HG03135 (cell line): Measurements from ENCODE around the gene SLC25A47.
"Not testable (repeated sequence)": the region's sequence is repeated elsewhere in the genome, so short reads cannot be mapped to it uniquely, and the experiment has no call there.

Experiments used
- ATAC-seq: cut with Tn5 transposase; IDR thresholded peaks from one replicate; pipeline ENCODE4 v1.9.1; 2021; ENCODE audit warnings: mild to moderate bottlenecking, moderate library complexity; ENCODE audit not compliant: unreplicated experiment

Gene SLC25A47

DNA sequence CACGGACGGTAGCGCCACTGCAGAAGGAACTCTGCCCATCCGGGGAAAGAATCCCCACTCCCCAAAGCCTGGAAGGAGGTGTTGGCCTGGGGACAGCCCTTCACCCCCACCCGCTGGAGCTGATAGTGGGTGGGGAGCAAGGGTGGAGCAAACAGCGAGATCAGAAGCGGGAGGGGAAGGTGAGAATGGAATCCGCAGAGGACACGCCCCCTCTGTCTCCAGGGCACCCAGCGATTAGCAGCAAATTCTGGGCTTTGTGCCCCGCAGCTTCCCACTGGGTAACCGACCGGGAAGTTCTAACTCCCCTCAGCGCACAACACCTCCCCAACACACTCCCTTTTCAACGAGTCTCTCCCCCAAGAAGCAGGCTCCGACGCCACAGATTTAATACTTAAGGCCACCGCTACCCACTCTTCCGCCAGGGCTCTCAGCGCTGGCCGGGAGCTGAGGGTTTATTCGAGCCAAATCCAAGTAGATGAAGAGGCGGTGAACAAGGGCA is 18.3 kb upstream of the SLC25A47 start:
- no peak for ATAC-seq

DNA sequence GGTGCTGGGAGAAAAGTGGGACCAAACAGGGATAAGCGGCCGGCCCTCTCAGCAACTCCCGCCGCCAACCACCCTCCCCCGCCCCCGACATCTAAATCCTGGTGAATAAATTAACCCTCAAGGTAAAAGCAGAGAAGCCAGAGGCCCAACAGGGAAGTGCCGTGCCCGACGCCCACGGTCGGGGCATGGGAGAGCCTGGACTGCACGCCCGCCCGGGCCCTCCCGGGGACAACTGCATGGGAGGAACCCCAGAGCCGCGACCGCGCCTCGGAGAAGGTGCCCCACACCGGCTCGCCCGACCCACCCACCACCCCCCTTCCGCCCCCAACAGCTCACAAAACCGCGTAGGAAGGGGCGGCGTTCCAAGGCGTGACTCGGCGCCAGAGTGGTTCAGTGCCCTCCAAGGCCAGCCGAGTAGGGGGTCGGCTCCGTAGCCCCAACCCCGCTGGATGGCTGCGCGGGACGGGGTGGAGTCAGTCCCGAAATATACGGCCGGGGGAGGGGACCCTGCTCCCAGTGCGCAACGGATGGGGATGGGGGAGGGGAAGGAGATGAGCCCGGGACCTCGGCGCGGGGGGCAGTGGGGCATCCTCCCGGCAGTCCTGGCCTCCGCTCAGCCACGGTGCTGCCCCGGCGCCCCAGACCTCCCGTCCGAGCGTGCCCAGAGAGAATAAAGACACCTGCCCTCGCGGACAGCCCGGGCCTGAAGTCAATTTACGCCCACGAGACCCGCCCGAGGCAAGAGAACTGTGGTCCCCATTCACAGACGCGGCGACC is 17.6 kb upstream of the SLC25A47 start:
- ATAC-seq = no peak

DNA sequence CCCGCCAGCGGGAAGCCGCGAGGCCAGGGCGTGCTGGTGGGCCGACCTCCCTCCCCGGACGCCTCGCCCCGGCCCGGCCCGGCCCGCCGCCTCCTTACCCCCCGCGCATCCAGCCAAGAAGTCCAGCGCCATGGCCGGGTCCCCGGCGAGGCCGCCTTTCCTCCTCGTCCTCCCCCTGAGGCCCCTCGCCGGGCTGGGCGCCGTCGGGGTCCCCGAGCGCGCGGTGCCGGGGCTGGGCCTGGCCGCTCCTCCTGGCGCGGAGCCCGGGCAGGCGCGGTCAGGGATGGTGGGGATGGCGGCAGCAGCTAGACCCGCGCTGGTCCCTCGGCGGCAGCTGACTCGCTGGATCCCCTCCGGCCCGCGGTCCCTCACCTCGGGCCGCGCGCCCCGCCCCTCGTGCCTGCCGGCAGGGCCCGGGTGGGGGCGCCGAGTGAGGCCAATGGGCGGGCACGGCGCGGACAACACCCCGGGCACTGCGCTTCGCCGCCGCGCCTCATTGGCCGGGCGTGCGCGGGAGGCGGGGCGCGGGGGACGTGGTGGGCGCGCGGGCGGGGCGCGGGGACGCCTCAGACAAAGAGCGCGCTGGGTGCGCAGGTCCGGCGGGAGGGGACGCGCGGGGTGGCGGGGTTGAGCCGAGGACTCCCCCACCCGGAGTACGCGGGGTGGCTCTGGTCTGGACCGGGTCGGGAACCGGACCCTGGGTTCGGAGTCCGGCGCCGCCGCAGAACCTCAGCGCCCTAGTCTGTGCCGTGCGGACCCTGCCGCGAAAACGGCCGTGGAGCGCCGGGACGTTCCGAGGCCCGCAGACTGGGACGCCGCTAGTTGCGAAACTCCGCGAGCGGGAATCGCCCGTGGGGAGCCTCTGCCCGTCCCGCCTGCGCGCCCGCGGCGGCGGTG is 16.8 kb upstream of the SLC25A47 start, which contains the start of gene SLC25A29:
Gene SLC25A29, minus strand, starts transcription at position 344 of the 897 bp plus-strand sequence. Its CDS starts 212 bp downstream, at position 132.
- ATAC-seq = peak; percentile 87

DNA sequence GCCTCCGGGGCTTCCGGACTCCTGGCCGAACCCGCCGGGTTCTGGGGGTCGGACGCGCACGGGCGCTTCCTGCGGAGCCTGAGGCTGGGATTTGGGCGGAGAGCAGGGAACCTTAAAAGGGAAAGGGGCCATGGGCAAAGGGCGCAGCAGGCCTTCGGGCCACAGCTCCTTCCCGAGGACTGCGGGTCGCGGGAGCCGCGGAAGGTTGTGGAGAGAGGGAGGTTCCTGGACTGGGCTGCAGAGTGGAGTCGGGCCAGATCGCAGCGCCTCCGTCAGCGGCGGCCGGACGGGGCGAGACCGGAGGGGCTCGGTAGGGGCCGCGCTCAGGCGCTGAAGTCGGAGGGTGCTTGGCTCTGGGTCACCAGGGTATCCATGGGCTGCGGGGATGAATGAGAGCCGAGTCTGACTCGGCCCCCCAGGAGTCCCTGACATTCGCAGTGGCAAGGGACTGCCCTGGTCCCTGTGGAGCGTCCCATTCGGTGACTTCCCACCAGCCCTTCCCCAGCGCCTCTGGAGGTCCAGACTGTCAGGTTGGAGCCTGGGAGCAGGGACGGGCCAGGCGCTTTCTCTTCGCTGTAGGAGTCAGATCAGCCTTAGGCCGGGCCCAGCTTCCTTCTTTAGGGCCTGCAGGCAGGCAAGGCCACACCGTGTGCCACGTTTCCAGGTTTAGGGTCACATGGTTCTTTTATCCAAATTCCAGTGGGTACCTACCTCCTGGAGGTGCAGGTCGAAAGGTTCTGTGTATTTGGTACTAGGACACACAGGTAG is 16.0 kb upstream of the SLC25A47 start:
- ATAC-seq = peak; percentile 16

GRCh38 chr14:100307766-100308426 is 15.2 kb upstream of the SLC25A47 start:
- ATAC-seq = no peak

GRCh38 chr14:100308427-100308792 is 14.7 kb upstream of the SLC25A47 start:
- ATAC-seq = not testable (repeated sequence)

- ATAC-seq = no peak
Observed at GRCh38 chr14:100309028-100309737, 14.0 kb upstream of the SLC25A47 start.

GRCh38 chr14:100312110-100312876 is 10.8 kb upstream of the SLC25A47 start:
- not testable (repeated sequence) for ATAC-seq

GRCh38 chr14:100312877-100313400 is 10.2 kb upstream of the SLC25A47 start:
- no peak for ATAC-seq

DNA sequence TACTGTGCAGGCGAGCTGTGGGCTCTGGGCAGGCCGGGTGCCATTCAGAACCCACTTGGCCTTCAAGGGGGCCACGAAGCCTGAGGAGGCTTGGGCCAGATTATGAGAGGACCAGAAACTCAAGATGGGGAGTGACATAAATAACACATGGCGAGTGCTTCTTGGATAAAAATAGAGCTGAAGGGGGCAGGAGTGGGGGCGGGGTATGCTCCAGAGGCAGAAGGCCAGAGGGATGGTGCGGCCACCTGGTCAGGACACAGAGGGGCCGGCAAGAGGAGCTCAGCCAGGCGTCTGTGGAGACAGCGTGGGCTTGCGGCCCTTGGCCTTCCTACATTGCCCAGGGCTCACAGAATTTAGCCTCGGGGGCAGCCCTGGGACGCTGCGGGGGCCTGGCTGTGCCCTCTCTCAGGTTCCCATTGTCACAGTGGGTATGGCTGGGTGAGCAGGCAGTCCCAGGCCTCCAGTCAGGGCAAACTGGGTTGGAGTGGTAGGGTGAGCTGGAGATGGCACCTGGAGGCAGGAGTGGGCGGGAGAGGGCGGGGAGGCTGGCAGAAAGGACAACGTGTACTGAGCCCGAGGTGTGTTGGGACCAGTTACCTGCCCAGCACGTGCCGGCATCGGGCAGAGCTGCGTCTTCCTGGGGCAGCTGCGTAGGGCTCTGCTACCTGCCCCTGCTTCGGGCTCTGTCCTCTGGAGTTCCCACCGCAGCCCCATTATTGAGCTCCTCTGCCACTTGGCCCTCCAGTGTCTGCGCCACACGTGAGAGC is 9.5 kb upstream of the SLC25A47 start:
- ATAC-seq = no peak

DNA sequence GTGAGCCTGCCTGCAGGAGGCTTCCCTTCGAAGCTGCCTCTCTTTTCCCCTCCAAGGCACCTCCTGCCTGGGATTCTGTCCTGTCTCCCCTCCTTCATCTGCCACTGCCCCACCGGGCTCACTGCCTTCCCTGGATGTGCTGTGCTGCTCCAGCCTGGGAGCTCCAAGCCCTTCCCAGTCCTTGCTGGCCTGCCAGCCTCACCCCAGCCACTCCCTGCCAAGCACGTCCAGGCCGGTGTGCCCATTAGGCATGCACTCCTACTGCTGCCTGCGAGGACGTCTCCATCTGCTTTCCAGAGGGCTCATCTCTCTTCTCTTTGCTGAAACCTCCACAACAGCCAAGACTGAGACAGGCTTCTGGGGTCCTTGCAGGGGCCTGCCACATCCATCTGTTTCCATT is 8.4 kb upstream of the SLC25A47 start:
- ATAC-seq = no peak

DNA sequence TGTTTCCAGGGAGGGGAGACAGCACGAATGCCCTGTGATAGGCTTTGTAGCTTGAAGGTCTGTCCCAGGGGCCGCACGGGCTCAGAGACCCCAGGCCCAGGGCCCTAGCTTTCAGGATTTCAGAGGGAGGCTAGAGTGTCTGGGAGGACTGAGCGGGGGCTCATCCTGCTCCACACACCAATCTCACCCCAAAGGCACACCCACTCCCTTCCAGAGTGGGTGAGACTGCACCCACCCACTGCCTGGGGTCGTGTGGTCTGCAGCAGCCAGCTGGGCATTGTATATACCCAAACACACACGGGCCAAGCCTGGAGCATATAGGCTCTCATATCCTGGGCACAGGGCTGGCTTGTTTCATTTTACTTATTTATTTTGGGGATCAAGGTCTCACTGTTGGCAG is 5.8 kb upstream of the SLC25A47 start:
- no peak for ATAC-seq

DNA sequence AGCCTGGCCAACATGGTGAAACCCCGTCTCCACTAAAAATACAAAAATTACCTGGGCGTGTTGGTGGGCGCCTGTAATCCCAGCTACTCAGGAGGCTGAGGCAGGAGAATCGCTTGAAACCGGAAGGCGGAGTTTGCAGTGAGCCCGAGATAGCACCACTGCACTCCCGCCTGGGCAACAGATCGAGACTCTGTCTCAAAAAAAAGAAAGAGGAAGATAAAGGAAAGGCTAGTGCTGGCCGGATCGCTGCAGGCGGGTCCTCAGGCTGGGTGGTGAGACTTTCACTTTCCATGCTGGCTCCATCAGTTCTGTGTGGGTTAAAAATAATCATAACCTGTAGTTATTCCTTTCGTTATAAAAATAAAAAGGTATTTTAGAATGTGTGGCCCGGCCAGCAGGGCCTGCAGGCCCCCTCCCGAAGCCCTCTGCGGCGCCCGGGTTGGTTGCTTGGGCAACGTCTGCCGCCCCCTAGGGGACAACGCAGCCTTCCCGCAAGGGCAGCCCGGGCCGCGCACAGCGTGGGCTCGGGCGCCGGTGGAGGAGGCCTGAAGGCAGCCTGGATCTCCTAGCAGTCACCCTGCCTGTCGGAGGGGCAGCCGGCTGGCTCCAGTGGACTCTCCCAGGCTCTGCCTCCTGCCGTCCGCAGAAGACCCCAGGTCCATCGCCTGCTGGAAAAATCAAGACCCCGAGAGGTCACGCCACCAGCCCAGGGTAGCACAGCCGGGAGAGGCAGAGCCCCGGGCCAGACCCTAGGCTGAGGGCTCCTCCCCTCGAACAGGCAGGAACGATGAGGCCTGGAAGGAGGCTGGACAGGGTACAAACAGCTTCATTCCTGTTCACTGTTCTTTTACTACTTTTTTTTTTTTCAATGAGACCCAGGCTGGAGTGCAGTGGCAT is 5.0 kb upstream of the SLC25A47 start:
- peak; percentile 90 for ATAC-seq

DNA sequence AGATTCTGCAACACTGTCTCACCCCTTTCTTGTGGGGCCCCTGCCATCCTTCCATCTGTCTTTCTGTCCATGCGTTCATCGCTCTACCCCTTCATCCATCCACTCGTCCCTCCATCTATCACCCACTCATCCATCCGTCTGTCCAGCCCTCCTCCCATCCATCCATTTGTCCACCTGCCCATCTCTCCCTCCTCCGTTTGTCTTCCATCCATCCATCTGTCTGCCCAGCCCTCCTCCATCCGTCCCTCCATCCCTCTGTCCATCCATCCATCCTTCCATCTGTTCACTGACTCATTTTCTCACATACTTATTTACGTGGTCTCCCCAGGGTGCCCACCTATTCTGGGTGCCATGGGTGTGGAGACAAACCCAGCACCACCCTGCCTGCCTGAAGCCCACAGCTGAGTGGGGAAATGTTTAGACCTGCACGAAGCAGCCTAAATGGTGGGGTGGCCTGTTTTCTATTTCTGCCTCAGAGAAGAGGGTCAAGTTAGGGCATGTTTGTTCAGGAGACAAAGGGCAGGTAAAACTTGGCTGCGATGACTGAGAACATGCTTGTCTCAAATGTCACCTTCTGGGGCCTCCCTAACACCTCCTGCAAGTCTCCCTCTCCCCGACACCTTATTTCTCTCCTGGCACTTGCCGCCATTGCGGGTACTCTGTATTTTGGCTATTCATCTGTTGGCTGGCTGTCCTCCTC is 2.8 kb upstream of the SLC25A47 start:
- no peak for ATAC-seq

GRCh38 chr14:100321473-100322137 is 1.5 kb upstream of the SLC25A47 start:
- ATAC-seq = no peak
